Thyroid gland (tissue), 4 donors: Measurements from ENCODE around the gene SERPINB7. TPM values are rescaled to one million over a fixed set of nuclear protein-coding genes. Genes with fewer than 3 reads are reported as not detected.

ENCODE experiments used
- DNase-seq, 2 donors: peaks; one replicate each; pipeline ENCODE4 v3.0.0-alpha.2; 2019
- H3K27ac ChIP-seq, 3 donors: fragments of 200-600 bp; sonication (generic); 1 replicate in 2 of 3; 2 replicates in 1 of 3; pipeline ENCODE4 v1.5.1; 2016 to 2019; ENCODE audit warnings: mild to moderate bottlenecking in 1 of 3, moderate library complexity in 1 of 3
- H3K27me3 ChIP-seq: fragments of 200-600 bp; sonication (generic); one replicate; pipeline ENCODE4 v1.5.1; 2019
- H3K36me3 ChIP-seq, 2 donors: fragments of 200-600 bp; sonication (generic); one replicate each; pipeline ENCODE4 v1.5.1; 2016 to 2019
- H3K4me1 ChIP-seq, 2 donors: fragments of 200-600 bp; sonication (generic); one replicate each; pipeline ENCODE4 v1.5.1; 2017 to 2019
- H3K4me3 ChIP-seq, 3 donors: fragments of 200-600 bp; sonication (generic); replicated peaks in 1 of 3; 1 replicate in 2 of 3; 2 replicates in 1 of 3; pipeline ENCODE4 v1.5.1; 2016; ENCODE audit warnings: mild to moderate bottlenecking in 1 of 3
- H3K9me3 ChIP-seq: fragments of 200-600 bp; sonication (generic); one replicate; pipeline ENCODE4 v1.5.1; 2017
- CTCF ChIP-seq, 6 experiments: fragments of 200-600 bp in 3 of 6; fragments of 450-650 bp in 3 of 6; sonication (generic) in 3 of 6; IDR thresholded peaks; one replicate each; pipeline ENCODE4 v1.5.1; 2016 to 2019; ENCODE audit warnings: antibody characterized with exemption in 6 of 6, mild to moderate bottlenecking in 2 of 6, inconsistent platforms in 1 of 6, moderate library complexity in 1 of 6
- POLR2A ChIP-seq, 2 donors: fragments of 450-650 bp; IDR thresholded peaks; one replicate each; pipeline ENCODE4 v1.6.1; 2017; ENCODE audit warnings: antibody characterized with exemption in 2 of 2, mild to moderate bottlenecking in 2 of 2, moderate library complexity in 1 of 2
- WGBS, 2 donors: methylation state at CpG; one replicate each; pipeline ENCODE4 v1.1.5; 2017; 5-methylcytosine and 5-hydroxymethylcytosine counted together
- intact Hi-C: fragments of 100-400 bp; cut with DNase I; formaldehyde crosslinking; loops from one replicate; pipeline ENCODE4 v1.15.1; 2023
- total RNA-seq, 4 donors: library from RNA; depleted of rRNA; stranded (reverse); fragments of >200 nt; gene quantifications; one replicate each; pipeline ENCODE4 v1.2.3, GENCODE V29; 2016

Gene SERPINB7
- total RNA-seq, 4 donors from 2014 or later = not detected

- Histone ChIP-seq H3K36me3 (no peaks in the 10 kb centered on the region), H3K4me3 (no peak overlapping the region), H3K9me3 (no peaks in the 10 kb centered on the region), H3K27ac (no peak overlapping the region), H3K4me1 (no peaks in the 10 kb centered on the region), H3K27me3 (no peaks in the 10 kb centered on the region)
- TF ChIP-seq CTCF (IDR thresholded peaks at IDR 0.05) (no peak), POLR2A (IDR thresholded peaks at IDR 0.05) (no peak)
- 66 to 72% methylated on average over 2 of the region's 2 CpGs for WGBS, 2 donors
- no peak for DNase-seq
- intact Hi-C loops = no loop called here
Observed at GRCh38 chr18:63850636-63851035, 75.4 kb downstream of the SERPINB7 start.

Other genes with a start within 250 kb of the SERPINB7 start
- gene SERPINB12, start 233.0 kb upstream of the SERPINB7 start, total RNA-seq = not detected
- not detected for gene SERPINB13, start 188.1 kb upstream of the SERPINB7 start, total RNA-seq
- not detected for gene SERPINB4, start 131.2 kb upstream of the SERPINB7 start, total RNA-seq
- gene SERPINB3, start 113.5 kb upstream of the SERPINB7 start, total RNA-seq = not detected
- gene SERPINB11, start 72.5 kb upstream of the SERPINB7 start, total RNA-seq = not detected
- gene SERPINB2, start 112.3 kb downstream of the SERPINB7 start, total RNA-seq = under 1 TPM in 2 of 4 donors, not detected in 2; 0.22 to 0.67 TPM
- gene SERPINB10, start 132.5 kb downstream of the SERPINB7 start, total RNA-seq = not detected
- gene HMSD, start 173.9 kb downstream of the SERPINB7 start, total RNA-seq = under 1 TPM in 1 of 4 donors, not detected in 3; 0.34 TPM
- gene SERPINB8, start 194.7 kb downstream of the SERPINB7 start, total RNA-seq = 1 to 10 TPM; 2.8 to 8.8 (median 5.3) TPM